Dedifferentiated amniotic fluid mesenchymal stem cell (primary cell): ENCODE data around the gene DHX15.
A peak's percentile ranks its signal among the peaks of the same experiment; 100 is the strongest.
"Not testable (repeated sequence)": the region's sequence is repeated elsewhere in the genome, so short reads cannot be mapped to it uniquely, and the experiment has no call there.

ENCODE experiments used
- DNase-seq: peaks from one replicate; pipeline ENCODE4 v3.0.0-alpha.2; 2016; ENCODE audit errors: extremely low spot score

The DHX15 gene

GRCh38 chr4:24544208-24544988 is 40.0 kb downstream of the DHX15 start:
- no peak for DNase-seq

GRCh38 chr4:24537025-24537424 is 47.3 kb downstream of the DHX15 start:
- no peak for DNase-seq

- no peak for DNase-seq
Measured at GRCh38 chr4:24535399-24535798, 49.0 kb downstream of the DHX15 start.

GRCh38 chr4:24533364-24533763 is 51.0 kb downstream of the DHX15 start:
- DNase-seq = no peak

GRCh38 chr4:24529555-24529954 is 54.8 kb downstream of the DHX15 start:
- DNase-seq = no peak

GRCh38 chr4:24527371-24527770 is 57.0 kb downstream of the DHX15 start:
- no peak for DNase-seq

GRCh38 chr4:24521544-24521943 is 62.8 kb downstream of the DHX15 start:
- DNase-seq = no peak

GRCh38 chr4:24519649-24520048 is 64.7 kb downstream of the DHX15 start:
- DNase-seq = peak; percentile 29

- no peak for DNase-seq
Measured at GRCh38 chr4:24517676-24518075, 66.7 kb downstream of the DHX15 start.

- DNase-seq = no peak
Measured at GRCh38 chr4:24516926-24517325, 67.4 kb downstream of the DHX15 start.

- DNase-seq = no peak
Measured at GRCh38 chr4:24515698-24516097, 68.7 kb downstream of the DHX15 start.

- DNase-seq = no peak
Measured at GRCh38 chr4:24514808-24515207, 69.5 kb downstream of the DHX15 start.

- no peak for DNase-seq
Measured at GRCh38 chr4:24513718-24514117, 70.6 kb downstream of the DHX15 start.

- DNase-seq = peak; percentile 25
Measured at GRCh38 chr4:24511371-24512063, 72.8 kb downstream of the DHX15 start.

GRCh38 chr4:24510091-24510490 is 74.3 kb downstream of the DHX15 start:
- no peak for DNase-seq

- DNase-seq = no peak
Measured at GRCh38 chr4:24508541-24508940, 75.8 kb downstream of the DHX15 start.

- DNase-seq = no peak
Measured at GRCh38 chr4:24507439-24507838, 76.9 kb downstream of the DHX15 start.

GRCh38 chr4:24503090-24503489 is 81.3 kb downstream of the DHX15 start:
- DNase-seq = not testable (repeated sequence)

- no peak for DNase-seq
Measured at GRCh38 chr4:24497221-24497620, 87.1 kb downstream of the DHX15 start.

- DNase-seq = no peak
Measured at GRCh38 chr4:24496597-24496996, 87.8 kb downstream of the DHX15 start.

- DNase-seq = no peak
Measured at GRCh38 chr4:24495388-24495787, 89.0 kb downstream of the DHX15 start.

- no peak for DNase-seq
Measured at GRCh38 chr4:24489870-24490269, 94.5 kb downstream of the DHX15 start.

- DNase-seq = no peak
Measured at GRCh38 chr4:24488399-24489164, 95.8 kb downstream of the DHX15 start.
